ENCODE results near the gene FGD4. TPM values are rescaled to one million over a fixed set of nuclear protein-coding genes. Genes with fewer than 3 reads are reported as not detected.

FGD4 gene
- total RNA-seq, 1 experiment from 2014 or later, result 0.61 TPM

GRCh38 chr12:32400866-32401265, 1.5 kb downstream of the FGD4 start:
- in situ Hi-C loops (cut with HindIII; ENCODE audit: low sequenced_read_pairs), result no loop called here
- no peak for DNase-seq (ENCODE audit: low spot score)

GRCh38 chr12:32402170-32402569, 2.8 kb downstream of the FGD4 start:
- in situ Hi-C loops (cut with HindIII; ENCODE audit: low sequenced_read_pairs), result no loop called here
- DNase-seq (ENCODE audit: low spot score), result no peak

- DNase-seq (ENCODE audit: low spot score), result no peak
- in situ Hi-C loops (cut with HindIII; ENCODE audit: low sequenced_read_pairs), result no loop called here
Observed at GRCh38 chr12:32402946-32403345, 3.6 kb downstream of the FGD4 start.

- in situ Hi-C loops (cut with HindIII; ENCODE audit: low sequenced_read_pairs), result no loop called here
- no peak for DNase-seq (ENCODE audit: low spot score)
Observed at GRCh38 chr12:32407795-32408194, 8.4 kb downstream of the FGD4 start.

- DNase-seq (ENCODE audit: low spot score), result no peak
- in situ Hi-C loops (cut with HindIII; ENCODE audit: low sequenced_read_pairs), result no loop called here
Observed at GRCh38 chr12:32413412-32413811, 14.1 kb downstream of the FGD4 start.

GRCh38 chr12:32418221-32418620, 18.9 kb downstream of the FGD4 start:
- DNase-seq (ENCODE audit: low spot score), result no peak
- in situ Hi-C loops (cut with HindIII; ENCODE audit: low sequenced_read_pairs), result no loop called here

GRCh38 chr12:32418903-32419519, 19.7 kb downstream of the FGD4 start:
- no peak for DNase-seq (ENCODE audit: low spot score)
- in situ Hi-C loops (cut with HindIII; ENCODE audit: low sequenced_read_pairs), result no loop called here

GRCh38 chr12:32419520-32419960, 20.2 kb downstream of the FGD4 start:
- no peak for DNase-seq (ENCODE audit: low spot score)
- in situ Hi-C loops (cut with HindIII; ENCODE audit: low sequenced_read_pairs), result no loop called here

GRCh38 chr12:32420356-32420755, 21.0 kb downstream of the FGD4 start:
- in situ Hi-C loops (cut with HindIII; ENCODE audit: low sequenced_read_pairs), result no loop called here

GRCh38 chr12:32423559-32423958, 24.2 kb downstream of the FGD4 start:
- in situ Hi-C loops (cut with HindIII; ENCODE audit: low sequenced_read_pairs), result no loop called here
- DNase-seq (ENCODE audit: low spot score), result no peak

More at GRCh38 chr12:32420356-32420755, 21.0 kb downstream of the FGD4 start:
- no peak for DNase-seq (ENCODE audit: low spot score)

- DNase-seq (ENCODE audit: low spot score), result no peak
- in situ Hi-C loops (cut with HindIII; ENCODE audit: low sequenced_read_pairs), result no loop called here
Observed at GRCh38 chr12:32431025-32431424, 31.7 kb downstream of the FGD4 start.

- in situ Hi-C loops (cut with HindIII; ENCODE audit: low sequenced_read_pairs), result no loop called here
- DNase-seq (ENCODE audit: low spot score), result no peak
Observed at GRCh38 chr12:32435921-32436705, 36.8 kb downstream of the FGD4 start.

GRCh38 chr12:32437095-32437515, 37.7 kb downstream of the FGD4 start:
- in situ Hi-C loops (cut with HindIII; ENCODE audit: low sequenced_read_pairs), result no loop called here
- DNase-seq (ENCODE audit: low spot score), result no peak

- in situ Hi-C loops (cut with HindIII; ENCODE audit: low sequenced_read_pairs), result no loop called here
Observed at GRCh38 chr12:32440120-32440865, 40.9 kb downstream of the FGD4 start.

GRCh38 chr12:32443491-32443890, 44.1 kb downstream of the FGD4 start:
- in situ Hi-C loops (cut with HindIII; ENCODE audit: low sequenced_read_pairs), result no loop called here
- DNase-seq (ENCODE audit: low spot score), result no peak

More at GRCh38 chr12:32440120-32440865, 40.9 kb downstream of the FGD4 start:
- DNase-seq (ENCODE audit: low spot score), result no peak

GRCh38 chr12:32444895-32445294, 45.5 kb downstream of the FGD4 start:
- DNase-seq (ENCODE audit: low spot score), result no peak
- in situ Hi-C loops (cut with HindIII; ENCODE audit: low sequenced_read_pairs), result no loop called here

- no peak for DNase-seq (ENCODE audit: low spot score)
- in situ Hi-C loops (cut with HindIII; ENCODE audit: low sequenced_read_pairs), result no loop called here
Observed at GRCh38 chr12:32445356-32445755, 46.0 kb downstream of the FGD4 start.

GRCh38 chr12:32446316-32447119, 47.2 kb downstream of the FGD4 start:
- in situ Hi-C loops (cut with HindIII; ENCODE audit: low sequenced_read_pairs), result no loop called here
- DNase-seq (ENCODE audit: low spot score), result no peak

GRCh38 chr12:32448586-32448985, 49.2 kb downstream of the FGD4 start:
- in situ Hi-C loops (cut with HindIII; ENCODE audit: low sequenced_read_pairs), result no loop called here
- DNase-seq (ENCODE audit: low spot score), result no peak

All from G401 (cell line).